Astrocyte (in vitro differentiated cells and primary cell): ENCODE results near the gene ANO6.

ENCODE experiments used
- EZH2 ChIP-seq: IDR thresholded peaks from 2 replicates; pipeline ENCODE4 v1.6.1; 2012; ENCODE audit warnings: mild to moderate bottlenecking, low read length, inconsistent platforms; ENCODE audit not compliant: insufficient read depth
- TF ChIP-seq, protein P1 (sequence below): IDR thresholded peaks from 2 replicates; pipeline ENCODE4 v1.5.1; 2011; ENCODE audit warnings: low read depth, mild to moderate bottlenecking, inconsistent platforms, low read length, moderate library complexity; ENCODE audit not compliant: insufficient read depth

- no peak for TF ChIP-seq EZH2
- TF ChIP-seq, protein P1, sequence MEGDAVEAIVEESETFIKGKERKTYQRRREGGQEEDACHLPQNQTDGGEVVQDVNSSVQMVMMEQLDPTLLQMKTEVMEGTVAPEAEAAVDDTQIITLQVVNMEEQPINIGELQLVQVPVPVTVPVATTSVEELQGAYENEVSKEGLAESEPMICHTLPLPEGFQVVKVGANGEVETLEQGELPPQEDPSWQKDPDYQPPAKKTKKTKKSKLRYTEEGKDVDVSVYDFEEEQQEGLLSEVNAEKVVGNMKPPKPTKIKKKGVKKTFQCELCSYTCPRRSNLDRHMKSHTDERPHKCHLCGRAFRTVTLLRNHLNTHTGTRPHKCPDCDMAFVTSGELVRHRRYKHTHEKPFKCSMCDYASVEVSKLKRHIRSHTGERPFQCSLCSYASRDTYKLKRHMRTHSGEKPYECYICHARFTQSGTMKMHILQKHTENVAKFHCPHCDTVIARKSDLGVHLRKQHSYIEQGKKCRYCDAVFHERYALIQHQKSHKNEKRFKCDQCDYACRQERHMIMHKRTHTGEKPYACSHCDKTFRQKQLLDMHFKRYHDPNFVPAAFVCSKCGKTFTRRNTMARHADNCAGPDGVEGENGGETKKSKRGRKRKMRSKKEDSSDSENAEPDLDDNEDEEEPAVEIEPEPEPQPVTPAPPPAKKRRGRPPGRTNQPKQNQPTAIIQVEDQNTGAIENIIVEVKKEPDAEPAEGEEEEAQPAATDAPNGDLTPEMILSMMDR = no peak
These were observed 192.8 kb downstream of the ANO6 start for GRCh38 chr12:45408729-45409114.
